GM21447 (cell line): ENCODE results near the gene IL1RAPL2.
"Not testable (repeated sequence)": the region's sequence is repeated elsewhere in the genome, so short reads cannot be mapped to it uniquely, and the experiment has no call there.

Source experiments
- ATAC-seq: cut with Tn5 transposase; IDR thresholded peaks from one replicate; pipeline ENCODE4 v1.9.1; 2021; ENCODE audit not compliant: unreplicated experiment

The IL1RAPL2 gene

DNA sequence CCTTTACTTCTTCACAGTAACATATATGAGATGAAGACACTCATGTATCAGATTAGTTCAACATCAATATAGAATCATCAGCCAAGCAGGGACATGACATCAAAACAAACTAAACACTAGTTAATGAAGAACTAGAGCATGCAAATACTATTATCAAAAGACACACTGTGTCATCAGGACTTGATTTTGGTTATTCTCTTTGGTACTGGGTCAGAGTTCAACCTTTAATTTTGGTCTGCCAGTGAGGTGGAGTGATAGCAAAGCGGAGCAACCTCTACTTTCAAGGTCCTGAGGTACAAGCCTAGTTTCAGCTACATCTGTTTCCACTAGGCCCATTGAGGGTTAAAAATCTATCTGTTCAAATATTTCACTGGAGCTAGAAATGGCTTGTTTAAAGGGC is 584.0 kb downstream of the IL1RAPL2 start:
- ATAC-seq = no peak

DNA sequence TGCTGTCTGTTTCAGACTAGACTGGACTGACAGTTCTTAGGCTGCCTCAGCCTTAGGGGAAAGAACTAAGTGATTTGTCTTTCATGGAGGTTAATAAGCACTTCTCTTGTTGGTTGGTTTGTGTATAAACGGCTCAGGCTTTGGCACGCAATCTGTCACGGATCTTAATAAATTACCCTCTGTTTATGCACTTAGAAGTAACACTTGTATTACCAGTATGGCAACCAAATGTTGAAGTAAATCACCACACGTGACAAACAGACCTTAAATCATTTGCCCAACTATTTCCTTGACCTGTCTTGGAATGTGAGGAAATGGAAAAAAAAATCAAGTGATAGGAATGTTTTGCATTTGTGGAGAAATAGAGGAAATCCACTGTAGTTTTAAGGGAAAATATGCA is 584.6 kb downstream of the IL1RAPL2 start:
- ATAC-seq = no peak

DNA sequence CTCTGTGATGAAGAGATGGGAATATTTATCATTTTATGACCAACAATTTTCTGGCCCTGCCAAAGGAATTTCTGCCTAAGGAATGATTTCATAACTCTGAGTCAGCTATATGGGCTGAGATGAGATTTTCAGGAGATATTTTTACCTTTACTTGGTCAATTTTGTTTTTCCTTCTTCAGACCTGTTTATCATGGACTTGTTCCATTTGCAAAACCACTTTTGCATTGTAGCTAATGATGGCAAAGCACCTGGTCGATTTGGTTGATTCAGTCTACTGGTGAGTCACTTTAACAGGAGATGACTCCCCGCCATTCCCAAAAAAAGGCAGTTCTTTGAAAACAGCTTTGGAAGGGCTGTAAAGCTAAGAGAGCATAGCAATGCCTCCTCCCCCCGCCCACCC is 601.2 kb downstream of the IL1RAPL2 start:
- ATAC-seq = no peak

DNA sequence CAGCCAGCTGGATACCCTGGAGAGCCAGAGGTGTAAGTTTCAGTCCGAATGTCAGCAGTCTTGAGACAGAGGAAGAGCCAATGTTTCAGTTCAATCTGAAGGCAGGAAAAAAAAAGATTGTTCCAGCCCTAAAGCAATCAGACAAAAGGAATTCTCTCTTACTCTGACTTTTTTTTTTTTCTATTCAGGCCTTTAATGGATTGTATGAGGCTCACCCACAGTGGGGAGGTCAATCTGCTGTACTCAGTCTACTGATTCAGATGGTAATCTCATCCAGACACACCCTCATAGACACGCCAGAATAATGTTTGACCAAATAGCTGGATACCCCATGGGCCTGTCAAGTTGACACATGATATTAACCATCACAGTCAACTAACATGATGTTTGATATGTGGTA is 602.6 kb downstream of the IL1RAPL2 start:
- ATAC-seq = no peak

DNA sequence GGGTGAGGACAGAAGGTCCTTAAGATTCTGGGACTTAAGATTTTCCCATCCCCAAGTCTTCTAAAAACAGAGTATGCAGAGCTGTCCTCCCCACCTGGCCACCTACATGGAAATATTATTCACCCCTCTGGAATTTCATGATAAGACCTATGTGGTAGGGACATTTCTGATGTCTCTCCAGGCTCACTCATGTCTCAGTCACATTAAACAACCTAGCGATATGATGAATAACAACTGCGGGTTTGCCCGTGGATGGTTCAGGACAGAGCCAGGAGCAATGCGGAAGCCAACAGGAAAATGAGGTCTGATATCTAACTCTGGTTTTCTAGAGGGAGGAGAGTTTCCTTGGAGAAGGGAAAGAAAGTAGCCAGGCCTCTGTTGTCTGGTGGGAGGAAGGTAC is 607.1 kb downstream of the IL1RAPL2 start:
- no peak for ATAC-seq

DNA sequence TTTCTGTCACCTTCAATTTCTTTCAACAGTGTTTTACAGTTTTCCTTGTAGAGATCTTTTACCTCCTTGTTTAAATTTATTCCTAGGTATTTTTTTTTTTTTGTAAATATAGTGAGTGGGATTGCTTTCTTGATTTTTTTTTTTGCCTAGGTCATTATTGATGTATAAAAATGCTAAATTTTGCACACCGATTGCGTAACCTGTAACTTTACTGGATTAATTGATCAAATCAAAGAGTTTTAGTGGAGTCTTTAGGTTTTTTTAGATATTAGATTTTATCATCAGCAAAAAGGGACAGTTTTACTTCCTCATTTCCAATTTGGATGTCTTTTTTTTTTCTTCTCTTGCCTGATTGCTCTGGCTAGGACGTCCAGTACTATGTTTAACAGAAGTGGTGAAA is 613.6 kb downstream of the IL1RAPL2 start:
- no peak for ATAC-seq

DNA sequence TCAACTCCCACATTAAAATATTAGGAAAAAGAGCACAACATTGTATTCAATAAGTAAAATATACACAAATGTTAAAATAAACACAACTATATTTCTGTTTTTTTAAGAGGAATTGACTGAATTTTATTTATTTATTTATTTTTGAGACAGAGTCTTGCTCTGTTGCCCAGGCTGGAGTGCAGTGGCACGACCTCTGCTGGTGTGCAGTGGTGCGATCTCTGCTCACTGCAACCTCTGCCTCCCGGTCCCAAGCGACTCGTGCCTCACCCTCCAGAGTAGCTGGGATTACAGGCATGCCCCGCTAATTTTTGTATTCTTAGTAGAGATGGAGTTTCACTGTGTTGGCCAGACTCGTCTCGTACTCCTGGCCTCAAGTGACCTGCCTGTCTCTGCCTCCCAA is 623.1 kb downstream of the IL1RAPL2 start:
- ATAC-seq = no peak

DNA sequence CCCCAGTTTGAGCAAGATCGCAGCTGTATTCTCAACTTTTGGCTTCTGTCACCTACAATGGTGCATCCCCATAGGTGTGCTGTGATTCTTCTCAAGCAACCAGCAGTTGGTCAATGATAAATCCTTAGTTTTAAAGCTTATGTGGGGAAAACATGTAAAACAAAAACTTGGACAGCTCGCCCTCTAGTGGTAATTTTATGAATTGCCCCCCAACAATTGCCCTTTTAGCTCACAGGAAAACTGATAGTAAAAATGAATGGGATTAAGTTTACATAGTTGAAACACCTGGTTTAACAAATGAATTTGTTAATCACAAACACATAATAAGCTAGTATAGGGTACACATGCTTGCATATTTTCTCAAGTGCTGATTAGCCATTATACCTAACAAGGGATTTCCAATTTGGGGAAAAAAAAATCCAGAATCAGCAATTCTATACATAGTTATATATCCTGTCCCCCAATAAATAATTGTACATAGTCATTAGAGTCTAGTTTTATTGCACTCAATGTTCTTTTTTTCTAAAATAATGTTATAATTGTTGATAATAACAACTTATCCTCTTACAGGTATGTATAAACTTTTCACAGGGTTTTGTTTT is 624.4 kb downstream of the IL1RAPL2 start:
- ATAC-seq = no peak

DNA sequence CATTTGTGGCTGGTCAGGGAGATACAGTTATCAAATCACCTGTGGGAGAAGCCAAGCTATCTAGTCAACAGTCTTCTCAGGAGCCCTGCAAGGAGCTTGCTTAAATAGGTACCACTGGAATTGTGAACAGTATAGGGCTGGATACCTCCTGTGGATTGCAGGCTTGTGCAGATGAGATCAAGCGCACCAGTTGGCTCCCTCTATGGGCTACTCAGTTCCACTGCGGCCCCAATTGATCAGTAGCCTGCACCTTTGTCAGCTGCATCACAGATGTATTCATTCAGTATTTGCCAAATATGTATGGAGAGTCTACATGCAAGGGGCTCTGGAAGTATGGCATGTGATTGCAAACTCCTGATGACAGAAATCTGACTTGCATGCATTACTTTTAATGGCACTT is 625.9 kb downstream of the IL1RAPL2 start:
- ATAC-seq = no peak

DNA sequence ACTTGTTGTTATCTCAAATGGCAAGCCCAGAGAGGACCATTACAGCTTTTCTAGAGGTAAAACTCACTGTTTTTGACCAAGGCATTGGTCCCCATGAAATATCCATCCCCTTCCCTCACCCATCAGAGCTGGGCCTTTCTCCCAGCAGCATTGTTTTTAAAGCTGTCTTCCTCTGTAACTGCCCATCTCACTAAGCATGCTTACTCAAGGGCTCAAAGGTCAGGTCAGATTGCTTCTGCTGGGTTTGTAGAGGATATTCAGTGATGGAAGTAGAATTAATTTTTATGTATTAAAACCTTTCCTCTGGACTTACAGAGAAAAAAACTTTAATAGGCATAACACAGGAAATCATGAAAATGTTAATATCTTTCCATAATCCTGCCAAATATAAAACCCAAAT is 643.4 kb downstream of the IL1RAPL2 start:
- no peak for ATAC-seq

DNA sequence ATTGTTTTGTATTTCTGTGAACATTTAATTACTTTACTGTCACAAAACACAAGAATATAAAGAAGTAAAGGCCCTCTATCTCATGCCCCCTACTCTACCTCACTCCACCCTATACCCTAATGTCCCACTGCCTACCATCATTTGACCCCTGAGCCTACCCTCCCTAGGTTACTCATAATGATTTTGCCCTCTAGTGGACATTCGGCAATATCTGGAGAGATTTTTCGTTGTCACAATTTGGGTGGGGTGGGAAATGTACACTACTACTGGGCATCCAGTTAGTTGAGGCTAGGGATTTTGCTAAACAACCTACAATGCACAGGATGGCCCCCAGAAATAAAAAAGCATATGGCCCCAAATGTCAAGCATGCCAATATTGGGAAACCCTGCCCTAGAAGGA is 644.3 kb downstream of the IL1RAPL2 start:
- ATAC-seq = no peak

DNA sequence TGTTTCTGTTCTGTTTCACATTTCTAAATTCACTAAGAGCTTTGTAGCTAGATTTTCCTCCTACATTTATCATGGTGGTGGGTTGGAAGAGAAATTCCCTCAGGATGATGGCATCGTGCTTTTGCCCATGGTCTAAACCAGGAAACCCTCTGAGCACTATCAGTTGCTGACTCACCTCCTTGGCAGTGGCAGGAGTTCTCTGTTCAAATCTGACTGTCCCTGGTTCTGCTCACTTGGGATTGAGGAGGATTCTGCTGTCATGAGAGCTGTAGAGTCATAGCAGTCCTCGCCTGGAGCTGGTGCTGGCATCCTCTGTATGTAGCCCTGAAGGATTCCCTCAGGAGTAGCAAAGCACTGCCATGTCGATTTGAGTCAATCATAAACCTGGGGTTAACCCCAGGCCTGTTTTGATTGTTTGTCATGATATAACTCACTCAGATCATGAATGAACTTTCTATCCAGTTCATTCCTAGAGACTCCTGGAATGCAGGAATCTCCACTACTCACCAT is 645.1 kb downstream of the IL1RAPL2 start:
- no peak for ATAC-seq

DNA sequence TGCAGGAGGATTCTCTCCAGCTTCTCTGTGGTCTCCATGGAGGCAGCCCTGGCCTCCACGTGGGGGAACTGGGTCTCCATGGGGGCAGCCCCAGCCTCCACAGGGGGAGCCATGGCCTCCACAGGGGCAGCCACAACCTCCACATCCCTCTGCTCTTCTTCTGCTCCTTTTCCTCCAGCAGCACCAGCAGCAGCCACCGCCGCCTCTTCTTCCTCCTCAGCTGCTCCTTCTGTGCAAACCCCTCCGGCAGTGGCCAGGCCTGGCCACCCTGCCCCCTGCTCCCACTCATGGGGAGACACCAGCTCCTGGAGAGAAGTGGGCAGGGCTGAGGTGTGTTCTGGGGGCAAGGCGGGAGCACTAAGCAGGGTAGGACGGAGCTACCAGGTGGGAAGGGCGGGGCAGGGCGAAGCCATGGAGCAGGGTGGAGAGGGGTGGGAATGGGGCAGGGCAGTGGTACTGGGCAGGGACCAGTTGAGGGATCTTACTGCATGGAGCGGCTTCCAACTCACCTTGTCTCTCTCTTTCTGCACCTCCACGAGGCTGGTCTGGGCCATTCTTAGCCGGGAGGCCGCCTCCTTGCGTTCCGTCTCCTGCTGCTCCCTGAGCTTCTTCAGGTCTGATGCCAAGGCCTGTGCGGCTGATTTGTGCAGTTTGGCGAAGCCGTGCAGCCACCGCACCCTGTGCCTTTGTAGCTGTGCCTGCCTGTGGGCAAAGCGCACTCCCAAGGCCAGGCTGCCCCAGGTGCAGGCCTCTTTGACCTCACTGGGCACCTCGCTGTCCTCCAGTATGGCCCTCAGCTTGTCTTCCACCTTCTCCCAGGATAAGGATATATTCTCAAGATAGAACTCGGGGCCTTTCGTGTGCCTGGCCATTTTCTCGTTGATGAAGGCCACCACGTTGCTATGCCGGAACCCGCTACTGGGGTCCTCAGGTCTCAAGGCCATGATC is 653.7 kb downstream of the IL1RAPL2 start:
- ATAC-seq = no peak

DNA sequence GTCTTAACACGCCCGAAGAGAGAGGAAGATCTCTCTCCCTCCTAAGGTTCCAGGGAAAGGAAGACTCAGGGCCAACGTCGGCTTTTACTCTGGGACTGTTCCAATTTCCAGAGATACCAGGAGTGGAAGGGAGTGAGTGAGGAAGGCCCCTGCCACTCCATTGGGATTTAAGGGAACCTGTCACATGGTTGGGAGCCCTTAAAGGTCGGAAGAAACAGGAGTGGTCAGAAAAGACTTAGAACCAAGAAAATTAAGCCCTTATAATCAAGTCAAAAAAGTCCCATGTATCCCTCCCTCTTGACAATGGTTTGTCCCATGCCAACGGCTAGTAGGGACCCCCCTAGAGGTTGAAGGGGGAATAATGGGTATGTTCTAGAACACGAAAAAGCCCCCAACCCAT is 654.6 kb downstream of the IL1RAPL2 start, which contains the start of gene TEX13A:
Gene TEX13A (minus strand): TSS at position 59 of the 400 bp plus-strand sequence. CDS start 297 bp downstream, outside the sequence.
- ATAC-seq = no peak

DNA sequence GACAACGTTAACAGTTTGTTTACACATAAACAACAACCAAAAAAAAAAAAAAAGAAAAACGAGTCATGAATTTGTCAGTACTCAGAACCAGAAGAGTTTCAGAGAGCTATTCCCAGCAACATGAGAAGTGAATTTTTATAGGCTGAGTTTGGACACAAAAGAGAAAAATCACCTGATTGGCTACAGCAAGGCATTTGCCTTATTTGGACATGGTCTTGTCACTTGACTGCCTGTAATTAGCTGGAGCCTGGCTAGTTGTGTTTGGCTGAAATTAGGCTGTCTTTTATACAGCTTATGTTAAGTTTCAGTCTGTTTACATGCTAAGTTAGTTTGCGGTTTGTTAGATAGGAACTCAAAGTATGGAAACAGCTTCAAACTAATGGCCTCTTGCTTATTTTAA is 655.4 kb downstream of the IL1RAPL2 start:
- ATAC-seq = no peak

DNA sequence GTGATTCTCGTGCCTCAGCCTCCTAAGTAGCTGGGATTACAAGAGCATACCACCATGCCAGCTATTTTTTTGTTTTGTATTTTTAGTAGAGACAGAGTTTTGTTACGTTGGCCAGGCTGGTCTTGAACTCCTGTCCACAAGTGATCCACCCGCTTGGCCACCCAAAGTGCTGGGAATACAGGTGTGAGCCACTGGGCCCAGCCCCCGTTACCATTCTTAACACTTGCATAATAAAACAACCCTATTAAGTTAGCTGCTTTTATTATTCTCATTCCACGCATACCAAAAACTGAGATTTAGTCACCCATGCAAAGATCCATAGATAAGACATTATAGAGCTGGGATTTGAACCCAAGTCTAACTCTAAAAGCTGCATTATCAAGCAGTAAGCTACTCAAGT is 660.5 kb downstream of the IL1RAPL2 start:
- ATAC-seq = no peak

DNA sequence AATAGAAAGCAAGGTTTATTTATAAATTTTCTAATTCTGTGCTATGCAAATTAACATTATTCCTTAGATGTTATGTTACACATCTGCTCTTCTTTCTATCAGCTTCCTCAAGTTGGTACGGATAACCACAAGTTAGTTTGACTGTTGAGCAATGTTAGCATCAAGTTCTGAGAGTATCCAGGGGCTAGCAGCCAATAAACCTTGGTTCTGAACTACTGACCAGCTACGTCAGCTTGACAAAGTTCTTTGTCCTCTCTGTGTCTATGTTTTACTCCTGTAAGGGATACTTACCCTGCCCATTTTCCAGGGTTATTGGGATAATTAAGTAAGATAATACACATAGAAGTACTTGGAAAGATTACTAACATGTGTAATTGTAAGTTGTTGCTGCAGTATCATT is 662.6 kb downstream of the IL1RAPL2 start:
- ATAC-seq = no peak

DNA sequence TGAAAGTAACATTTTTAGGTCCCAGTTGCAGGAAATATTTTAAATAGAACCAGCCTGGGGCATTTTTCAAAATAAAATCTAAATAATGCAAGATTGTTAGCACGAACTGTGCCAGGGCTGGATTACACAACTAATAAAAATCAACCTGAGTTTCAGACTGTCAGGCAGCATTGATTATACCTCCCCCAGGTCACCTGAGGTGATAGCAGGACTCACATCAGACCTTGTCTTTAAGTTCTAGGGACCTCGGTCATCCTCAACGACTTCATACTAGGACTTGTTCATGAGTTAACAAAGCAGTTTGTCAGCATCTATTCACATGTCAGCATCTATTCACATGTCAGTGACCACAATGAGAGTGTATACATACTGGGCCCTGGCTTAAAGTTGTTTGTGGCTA is 663.1 kb downstream of the IL1RAPL2 start:
- ATAC-seq = no peak

DNA sequence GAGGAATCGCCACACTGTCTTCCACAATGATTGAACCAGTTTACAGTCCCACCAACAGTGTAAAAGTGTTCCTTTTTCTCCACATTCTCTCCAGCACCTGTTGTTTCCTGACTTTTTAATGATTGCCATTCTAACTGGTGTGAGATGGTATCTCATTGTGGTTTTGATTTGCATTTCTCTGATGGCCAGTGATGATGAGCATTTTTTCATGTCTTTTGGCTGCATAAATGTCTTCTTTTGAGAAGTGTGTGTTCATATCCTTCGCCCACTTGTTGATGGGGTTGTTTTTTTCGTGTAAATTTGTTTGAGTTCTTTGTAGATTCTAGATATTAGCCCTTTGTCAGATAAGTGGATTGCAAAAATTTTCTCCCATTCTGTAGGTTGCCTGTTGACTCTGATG is 671.4 kb downstream of the IL1RAPL2 start:
- not testable (repeated sequence) for ATAC-seq

DNA sequence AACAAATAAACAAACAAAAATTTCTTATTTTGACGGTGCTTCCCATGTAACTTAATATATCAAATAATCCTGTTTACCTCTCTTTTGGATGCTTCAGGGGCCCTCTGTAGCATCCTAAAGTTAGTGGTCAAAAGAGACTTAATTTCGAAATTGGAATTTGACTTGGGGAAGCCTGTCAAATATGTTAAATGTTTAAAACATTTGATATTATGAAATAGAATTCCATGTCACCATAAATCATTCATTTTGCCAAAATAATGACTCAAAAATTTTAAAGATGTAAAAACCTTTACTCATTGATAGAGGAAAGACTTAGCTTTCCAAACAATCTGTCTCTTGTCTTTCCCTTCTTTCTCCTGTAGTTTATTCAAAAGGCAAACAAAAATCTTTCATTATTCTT is 675.1 kb downstream of the IL1RAPL2 start:
- ATAC-seq = no peak

DNA sequence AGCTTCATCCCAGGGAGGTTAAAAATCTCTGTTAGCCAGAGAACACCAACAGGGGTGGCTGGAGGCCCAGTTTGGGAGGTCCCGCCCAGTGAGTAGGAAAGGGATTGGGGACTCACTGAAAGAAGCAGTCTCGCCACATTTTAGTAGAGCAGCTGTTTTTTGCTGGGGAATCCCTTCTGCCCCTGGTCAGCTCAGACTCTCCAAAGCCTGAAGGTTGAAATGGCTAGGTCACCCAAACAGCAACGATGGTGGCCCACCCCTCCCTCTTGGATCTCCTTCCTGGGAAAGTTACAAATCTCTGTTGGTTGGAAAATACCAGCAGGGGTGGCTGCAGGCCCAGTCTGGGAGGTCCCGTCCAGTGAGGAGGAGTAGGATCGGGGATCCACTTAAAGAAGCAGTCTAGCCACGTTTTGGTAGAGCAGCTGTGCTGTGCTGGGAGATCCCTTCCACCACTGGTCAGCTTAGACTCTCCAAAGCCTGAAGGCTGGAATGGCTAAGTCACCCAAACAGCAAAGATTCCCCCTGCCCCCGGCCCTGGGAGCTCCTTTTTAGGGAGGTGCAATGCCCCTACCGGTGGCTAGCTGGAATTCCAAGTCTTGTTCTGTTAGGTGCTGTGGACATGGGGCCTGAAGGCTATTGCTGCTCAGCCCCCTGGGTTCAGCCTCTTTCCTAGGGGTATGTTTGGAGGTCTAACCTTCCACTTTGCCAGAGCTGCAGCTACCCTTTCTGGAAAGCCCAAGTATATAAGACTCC is 694.5 kb downstream of the IL1RAPL2 start:
- ATAC-seq = no peak
